ENCODE results near the gene NTM.

DNA sequence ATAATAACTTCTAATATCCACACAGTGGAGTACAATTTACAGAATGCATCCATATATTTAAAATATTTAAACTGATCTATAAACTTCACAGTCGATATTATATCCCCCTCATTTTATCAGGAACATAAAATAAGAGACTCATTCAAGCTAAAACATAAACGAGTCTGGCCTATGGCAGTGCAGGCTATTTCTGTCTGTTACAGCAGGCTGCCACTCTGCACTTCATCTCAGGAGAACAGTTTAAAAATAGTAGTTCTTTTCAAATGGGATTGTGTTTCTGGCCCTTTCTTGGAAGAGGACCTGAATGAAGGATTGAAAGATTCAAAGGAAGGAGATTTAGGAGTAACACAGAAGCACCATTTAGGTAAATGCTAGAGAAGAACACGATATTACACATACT is 915.7 kb downstream of the NTM start:
- TF ChIP-seq CTCF (IDR thresholded peaks at IDR 0.05 in 2 of 3, conservative IDR thresholded peaks at IDR 0.05 in 1 of 3; ENCODE audit: borderline replicate concordance in 1 of 3, insufficient read depth in 1 of 3, low read depth in 2 of 3, low read length in 2 of 3): no peak
- TF ChIP-seq POLR2A (IDR thresholded peaks at IDR 0.05; ENCODE audit: borderline replicate concordance, extremely low read depth, insufficient read depth, insufficient read length): no peak
- TF ChIP-seq EZH2phosphoT487 (IDR thresholded peaks at IDR 0.05; ENCODE audit: borderline replicate concordance): no peak
- TF ChIP-seq JUND (IDR thresholded peaks at IDR 0.05): no peak
- no peak for TF ChIP-seq ZNF274 (IDR thresholded peaks at IDR 0.05; ENCODE audit: low read depth, low read length)
- TF ChIP-seq ATF3 (IDR thresholded peaks at IDR 0.05): no peak
- no peak for TF ChIP-seq POLR2AphosphoS5 (IDR thresholded peaks at IDR 0.05; ENCODE audit: low read depth, low read length)
- TF ChIP-seq, protein P1, sequence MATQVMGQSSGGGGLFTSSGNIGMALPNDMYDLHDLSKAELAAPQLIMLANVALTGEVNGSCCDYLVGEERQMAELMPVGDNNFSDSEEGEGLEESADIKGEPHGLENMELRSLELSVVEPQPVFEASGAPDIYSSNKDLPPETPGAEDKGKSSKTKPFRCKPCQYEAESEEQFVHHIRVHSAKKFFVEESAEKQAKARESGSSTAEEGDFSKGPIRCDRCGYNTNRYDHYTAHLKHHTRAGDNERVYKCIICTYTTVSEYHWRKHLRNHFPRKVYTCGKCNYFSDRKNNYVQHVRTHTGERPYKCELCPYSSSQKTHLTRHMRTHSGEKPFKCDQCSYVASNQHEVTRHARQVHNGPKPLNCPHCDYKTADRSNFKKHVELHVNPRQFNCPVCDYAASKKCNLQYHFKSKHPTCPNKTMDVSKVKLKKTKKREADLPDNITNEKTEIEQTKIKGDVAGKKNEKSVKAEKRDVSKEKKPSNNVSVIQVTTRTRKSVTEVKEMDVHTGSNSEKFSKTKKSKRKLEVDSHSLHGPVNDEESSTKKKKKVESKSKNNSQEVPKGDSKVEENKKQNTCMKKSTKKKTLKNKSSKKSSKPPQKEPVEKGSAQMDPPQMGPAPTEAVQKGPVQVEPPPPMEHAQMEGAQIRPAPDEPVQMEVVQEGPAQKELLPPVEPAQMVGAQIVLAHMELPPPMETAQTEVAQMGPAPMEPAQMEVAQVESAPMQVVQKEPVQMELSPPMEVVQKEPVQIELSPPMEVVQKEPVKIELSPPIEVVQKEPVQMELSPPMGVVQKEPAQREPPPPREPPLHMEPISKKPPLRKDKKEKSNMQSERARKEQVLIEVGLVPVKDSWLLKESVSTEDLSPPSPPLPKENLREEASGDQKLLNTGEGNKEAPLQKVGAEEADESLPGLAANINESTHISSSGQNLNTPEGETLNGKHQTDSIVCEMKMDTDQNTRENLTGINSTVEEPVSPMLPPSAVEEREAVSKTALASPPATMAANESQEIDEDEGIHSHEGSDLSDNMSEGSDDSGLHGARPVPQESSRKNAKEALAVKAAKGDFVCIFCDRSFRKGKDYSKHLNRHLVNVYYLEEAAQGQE (IDR thresholded peaks at IDR 0.05; ENCODE audit: low read depth): no peak
- no peak for TF ChIP-seq EZH2 (IDR thresholded peaks at IDR 0.05)
- no peak for TF ChIP-seq TCF7L2 (IDR thresholded peaks at IDR 0.05; ENCODE audit: borderline replicate concordance, extremely low read depth, insufficient read depth, insufficient read length)

Measured in HCT116 (cell line).